Measurements from ENCODE around the gene RBBP8NL.

- TF ChIP-seq CTCF (optimal IDR thresholded peaks at IDR 0.05 in 1 of 3, IDR thresholded peaks at IDR 0.05 in 1 of 3, conservative IDR thresholded peaks at IDR 0.05 in 1 of 3; ENCODE audit: extremely low read depth in 1 of 3, insufficient read depth in 2 of 3, low read length in 3 of 3) (no peak), EZH2 (IDR thresholded peaks at IDR 0.05; ENCODE audit: low read length) (no peak)
Measured at GRCh38 chr20:62396367-62397239, 30.7 kb downstream of the RBBP8NL start.
